ENCODE results near the gene GNPTAB. TPM values are rescaled to one million over a fixed set of nuclear protein-coding genes. Genes with fewer than 3 reads are reported as not detected.
A peak's percentile ranks its signal among the peaks of the same experiment; 100 is the strongest.

Gene GNPTAB
- total and polyA plus RNA-seq, 2 of the 4 experiments (the other 2 are of a cell fraction) = 16.0 to 24.2 TPM

GRCh38 chr12:101748907-101749306, 81.9 kb downstream of the GNPTAB start:
- H3K9ac ChIP-seq (ENCODE audit: low read depth, low read length) = no peak overlapping the region
- H3K14ac ChIP-seq (replicated peaks; ENCODE audit: low read depth, low read length) = no peak overlapping the region
- in situ Hi-C loops (cut with MboI; ENCODE audit: low sequenced_read_pairs) (no loop called here), intact Hi-C loops (cut with micrococcal nuclease) (no loop called here), dilution Hi-C loops (cut with HindIII; ENCODE audit: low sequenced_read_pairs, unreplicated experiment) (no loop called here)
- H2BK20ac ChIP-seq (ENCODE audit: low read depth, low read length) = no peak overlapping the region
- H2BK15ac ChIP-seq (ENCODE audit: low read depth, low read length) = no peak overlapping the region
- no peaks in the 10 kb centered on the region for H3K4me1 ChIP-seq (ENCODE audit: control insufficient read depth, insufficient read depth, low read length)
- no peak overlapping the region for H3K4ac ChIP-seq (ENCODE audit: low read depth, low read length)
- no peak overlapping the region for H2BK120ac ChIP-seq (ENCODE audit: low read depth, low read length)
- WGBS, 2 experiments (ENCODE audit: extremely low coverage in 2 of 2, insufficient read length in 1 of 2) = no CpG with 5 or more reads among the region's 1 CpG
- H2BK5ac ChIP-seq (ENCODE audit: low read depth, low read length, poor library complexity, severe bottlenecking) = no peak overlapping the region
- H3K4me2 ChIP-seq (ENCODE audit: low read depth, low read length) = no peak overlapping the region
- H4K5ac ChIP-seq (ENCODE audit: low read depth, low read length) = no peak overlapping the region
- no peak overlapping the region for H3K23ac ChIP-seq (ENCODE audit: low read depth, low read length)
- H3K36me3 ChIP-seq (ENCODE audit: control insufficient read depth, insufficient read depth, low read length) = peaks cover 27% of the 10 kb centered on the region
- H3K27me3 ChIP-seq (ENCODE audit: control insufficient read depth, insufficient read depth, low read length) = no peaks in the 10 kb centered on the region
- H2AK9ac ChIP-seq (replicated peaks; ENCODE audit: low read depth, low read length, poor library complexity) = no peak overlapping the region
- no peak overlapping the region for H4K91ac ChIP-seq (ENCODE audit: insufficient read depth, low read depth, low read length)
- no peak overlapping the region for H3K4me3 ChIP-seq (ENCODE audit: insufficient read depth, low read depth, low read length)
- ChIA-PET POLR2A (ENCODE audit: unreplicated experiment) (no interaction called here), CTCF (interaction anchor here (2.3 kb wide), 1 partner anchor 11 kb away, joined by 8 read pairs; no protein-coding TSS in a partner anchor)
- no peak overlapping the region for H2AK5ac ChIP-seq (ENCODE audit: low read depth, low read length)
- H3K27ac ChIP-seq (ENCODE audit: insufficient read depth, low read length) = no peak overlapping the region
- H3K56ac ChIP-seq (ENCODE audit: extremely low read depth, insufficient read depth, low read length) = no peak overlapping the region
- no peak overlapping the region for H2AFZ ChIP-seq (replicated peaks; ENCODE audit: low read length, poor library complexity)
- H4K20me1 ChIP-seq (ENCODE audit: insufficient read depth, low read length) = no peaks in the 10 kb centered on the region
- no peak for ATAC-seq (ENCODE audit: low read depth)
- no peaks in the 10 kb centered on the region for H3K9me3 ChIP-seq (ENCODE audit: control insufficient read depth, insufficient read depth, low read length)
- H4K8ac ChIP-seq (ENCODE audit: low read depth in 2 of 2, low read length in 2 of 2) = no peak overlapping the region
- TF ChIP-seq MAFK (IDR thresholded peaks at IDR 0.05; ENCODE audit: low read depth, low read length) (peak; percentile 37; the same call in 1 of the 2 replicates), POLR2A (IDR thresholded peaks at IDR 0.05; ENCODE audit: low read depth, low read length) (no peak)
- H3K79me1 ChIP-seq (ENCODE audit: low read depth in 1 of 2, low read length in 2 of 2) = no peaks in the 10 kb centered on the region
- no peak for DNase-seq
- H3K9me1 ChIP-seq (ENCODE audit: insufficient read depth, low read length) = no peaks in the 10 kb centered on the region; the same call in 1 of the 2 replicates
- no peak overlapping the region for H3K18ac ChIP-seq (ENCODE audit: low read depth, low read length)
- BruUV-seq (replicated peaks) = no TSS peak
